ENCODE data around the gene CYB5R3.

The CYB5R3 gene

GRCh38 chr22:42644422-42645340 is 4.5 kb downstream of the CYB5R3 start:
- TF ChIP-seq, protein P1, sequence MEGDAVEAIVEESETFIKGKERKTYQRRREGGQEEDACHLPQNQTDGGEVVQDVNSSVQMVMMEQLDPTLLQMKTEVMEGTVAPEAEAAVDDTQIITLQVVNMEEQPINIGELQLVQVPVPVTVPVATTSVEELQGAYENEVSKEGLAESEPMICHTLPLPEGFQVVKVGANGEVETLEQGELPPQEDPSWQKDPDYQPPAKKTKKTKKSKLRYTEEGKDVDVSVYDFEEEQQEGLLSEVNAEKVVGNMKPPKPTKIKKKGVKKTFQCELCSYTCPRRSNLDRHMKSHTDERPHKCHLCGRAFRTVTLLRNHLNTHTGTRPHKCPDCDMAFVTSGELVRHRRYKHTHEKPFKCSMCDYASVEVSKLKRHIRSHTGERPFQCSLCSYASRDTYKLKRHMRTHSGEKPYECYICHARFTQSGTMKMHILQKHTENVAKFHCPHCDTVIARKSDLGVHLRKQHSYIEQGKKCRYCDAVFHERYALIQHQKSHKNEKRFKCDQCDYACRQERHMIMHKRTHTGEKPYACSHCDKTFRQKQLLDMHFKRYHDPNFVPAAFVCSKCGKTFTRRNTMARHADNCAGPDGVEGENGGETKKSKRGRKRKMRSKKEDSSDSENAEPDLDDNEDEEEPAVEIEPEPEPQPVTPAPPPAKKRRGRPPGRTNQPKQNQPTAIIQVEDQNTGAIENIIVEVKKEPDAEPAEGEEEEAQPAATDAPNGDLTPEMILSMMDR (IDR thresholded peaks at IDR 0.05) = no peak
- H3K4me3 ChIP-seq = peak overlapping the region; percentile 96
- DNase-seq (ENCODE audit: low spot score) = no peak
- H3K27ac ChIP-seq = peak overlapping the region; percentile 83 to 92

DNA sequence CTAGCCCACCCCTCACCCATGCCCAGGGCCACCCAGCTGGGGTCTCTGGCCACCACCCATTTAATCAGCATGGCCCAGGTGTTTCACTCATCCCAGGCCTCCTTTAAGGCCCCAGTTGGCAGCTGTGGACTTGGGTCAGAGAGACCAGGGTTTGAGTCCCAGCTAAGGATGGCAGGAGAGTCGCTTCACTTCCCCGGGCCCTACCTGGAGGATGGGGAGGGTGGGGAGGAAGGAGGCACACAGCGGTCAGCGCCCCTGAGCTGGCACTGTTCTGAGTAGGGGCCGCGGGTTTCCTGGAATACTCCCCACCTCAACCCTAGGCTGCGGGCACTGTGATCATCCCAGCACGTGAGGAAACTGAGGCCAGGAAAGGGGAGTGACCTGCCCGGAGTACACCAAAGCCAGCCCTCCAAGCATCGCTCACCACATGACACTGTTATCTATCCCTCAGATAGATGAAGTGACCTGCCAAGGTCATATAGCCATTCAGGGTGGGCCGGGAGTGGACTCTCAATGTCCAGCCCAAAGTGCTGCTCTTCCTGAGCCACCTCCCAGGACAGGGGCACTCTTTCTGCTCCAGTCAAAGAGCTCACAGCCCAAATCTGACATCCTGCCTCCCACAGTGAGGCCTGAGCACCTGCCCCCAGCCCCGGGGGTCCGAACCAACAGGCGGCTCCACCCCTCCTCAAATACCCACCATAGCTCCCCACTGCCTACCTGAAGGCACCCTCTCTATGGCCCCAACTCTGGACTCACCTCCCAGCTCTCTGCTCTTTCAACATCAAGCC is 5.4 kb downstream of the CYB5R3 start:
- Histone ChIP-seq H3K27ac (peak overlapping the region; percentile 83 to 92), H3K4me3 (peak overlapping the region; percentile 96)
- TF ChIP-seq, protein P1 (IDR thresholded peaks at IDR 0.05) = no peak
- DNase-seq (ENCODE audit: low spot score) = no peak

- no peak for DNase-seq (ENCODE audit: low spot score)
- TF ChIP-seq, protein P1 (IDR thresholded peaks at IDR 0.05) = no peak
- peak overlapping the region; percentile 83 to 92 for H3K27ac ChIP-seq
These were observed 6.2 kb downstream of the CYB5R3 start for GRCh38 chr22:42642806-42643633.

GRCh38 chr22:42641801-42642413 is 7.3 kb downstream of the CYB5R3 start:
- no peak overlapping the region for H3K4me3 ChIP-seq
- peak overlapping the region; percentile 3 to 92 for H3K27ac ChIP-seq
- TF ChIP-seq, protein P1 (IDR thresholded peaks at IDR 0.05) = no peak
- no peak for DNase-seq (ENCODE audit: low spot score)

More at GRCh38 chr22:42642806-42643633, 6.2 kb downstream of the CYB5R3 start:
- peak overlapping the region; percentile 96 for H3K4me3 ChIP-seq

GRCh38 chr22:42639541-42640241 is 9.5 kb downstream of the CYB5R3 start:
- Histone ChIP-seq H3K4me3 (no peak overlapping the region), H3K27ac (peak overlapping the region in 1 of 2 donors; percentile 43)
- DNase-seq (ENCODE audit: low spot score) = no peak
- TF ChIP-seq, protein P1 (IDR thresholded peaks at IDR 0.05) = no peak

DNA sequence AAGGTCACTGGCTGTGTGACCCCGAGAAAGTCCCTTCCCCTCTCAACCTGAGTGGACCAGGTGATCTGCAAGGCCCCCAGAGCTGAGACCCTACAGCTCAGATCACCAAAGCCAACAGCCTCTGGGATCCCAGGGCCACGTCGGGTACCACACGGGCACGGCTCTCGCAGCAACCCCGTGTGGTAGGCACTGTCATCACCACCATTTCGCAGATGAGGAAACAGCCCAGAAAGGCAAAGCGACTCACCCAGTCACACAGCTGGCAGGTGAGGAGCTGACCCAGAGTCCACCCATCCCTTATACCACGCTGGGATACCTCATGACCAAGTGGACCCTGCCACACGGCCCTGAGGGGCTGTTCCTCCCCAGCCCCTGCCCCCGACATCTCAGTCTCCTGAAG is 11.6 kb downstream of the CYB5R3 start:
- TF ChIP-seq, protein P1 (IDR thresholded peaks at IDR 0.05) = no peak
- Histone ChIP-seq H3K4me3 (no peak overlapping the region), H3K27ac (peak overlapping the region in 1 of 2 donors; percentile 91)
- DNase-seq (ENCODE audit: low spot score) = no peak
